K562 (cell line): ENCODE results near the gene PAFAH1B2. TPM values are rescaled to one million over a fixed set of nuclear protein-coding genes. Genes with fewer than 3 reads are reported as not detected.
A peak's percentile ranks its signal among the peaks of the same experiment; 100 is the strongest.

Experiments used
- ATAC-seq: fragments of 200-7000 bp; cut with Tn5 transposase; 3 replicates; pipeline ENCODE4 v1.9.1; 2020; ENCODE audit warnings: moderate library complexity
- BruUV-seq: library from RNA; stranded (reverse); fragments of 400-500 nt; replicated peaks from 2 replicates; lab custom pipeline; 2021; lab: Mats Ljungman, UMichigan
- CTCF ChIA-PET: fragments of 300-600 bp; formaldehyde crosslinking; extraction: SDS; loops from one replicate; lab custom pipeline; 2021; ENCODE audit warnings: low intra/inter-chr PET ratio; lab: Yijun Ruan, JAX
- POLR2A ChIA-PET: fragments of 300-600, 350-650 bp; sonication (Branson Sonifier 250); formaldehyde crosslinking; extraction: SDS; loops from one replicate; lab custom pipeline; 2021; ENCODE audit warnings: antibody characterized with exemption, inconsistent platforms; lab: Yijun Ruan, JAX
- DNase-seq, 4 experiments: peaks; one replicate each; pipeline versions ENCODE4 v3.0.0 to v3.0.0-alpha.2; 2011 to 2018; ENCODE audit warnings: low spot score in 3 of 4, mixed read lengths in 3 of 4; ENCODE audit errors: extremely low read depth in 1 of 4
- FAIRE-seq: peaks from 2 replicates; lab custom pipeline; 2011; peaks lifted over from hg19 to GRCh38; lab: Jason Lieb, UNC
- H2AFZ ChIP-seq: 2 replicates; pipeline ENCODE4 v1.6.0; 2011; ENCODE audit warnings: low read depth, low read length, control low read depth, inconsistent platforms
- H3K27ac ChIP-seq: fragments of 200-600 bp; 3 replicates; pipeline ENCODE4 v1.8.0; 2011; ENCODE audit warnings: low read depth, mild to moderate bottlenecking, control low read depth, inconsistent platforms, low read length, moderate library complexity, mixed read lengths; ENCODE audit errors: extremely low read depth
- H3K27me3 ChIP-seq, 2 experiments: fragments of 300-600 bp in 1 of 2; 2 replicates in 1 of 2; 3 replicates in 1 of 2; pipeline versions ENCODE4 v1.6.0 to v1.8.0; 2011; ENCODE audit warnings: inconsistent platforms in 2 of 2, low read length in 2 of 2, mild to moderate bottlenecking in 1 of 2, mixed read lengths in 1 of 2, moderate library complexity in 1 of 2; ENCODE audit not compliant: control insufficient read depth in 2 of 2, insufficient read depth in 2 of 2
- H3K36me3 ChIP-seq: fragments of 300-600 bp; 3 replicates; pipeline ENCODE4 v1.8.0; 2011; ENCODE audit warnings: mild to moderate bottlenecking, low read length, inconsistent platforms; ENCODE audit not compliant: control insufficient read depth, insufficient read depth
- H3K4me1 ChIP-seq, 2 experiments: fragments of 200-600 bp in 1 of 2; replicated peaks in 1 of 2; 2 replicates in 1 of 2; 3 replicates in 1 of 2; pipeline versions ENCODE4 v1.5.1 to v1.8.0; 2011; ENCODE audit warnings: inconsistent platforms in 2 of 2, low read length in 2 of 2, mild to moderate bottlenecking in 1 of 2, mixed read lengths in 1 of 2, moderate library complexity in 1 of 2; ENCODE audit not compliant: control insufficient read depth in 2 of 2, insufficient read depth in 2 of 2
- H3K4me2 ChIP-seq: 2 replicates; pipeline ENCODE4 v1.6.1; 2011; ENCODE audit warnings: low read length, control low read depth, inconsistent platforms, mixed read lengths; ENCODE audit not compliant: insufficient read depth
- H3K4me3 ChIP-seq: fragments of 200-600 bp; sonication (generic), shearing (Covaris generic); 2 replicates; pipeline ENCODE4 v1.5.1; 2016; ENCODE audit warnings: control low read depth, inconsistent platforms
- H3K79me2 ChIP-seq: fragments of 200-600 bp; 3 replicates; pipeline ENCODE4 v1.8.0; 2011; ENCODE audit warnings: low read length, inconsistent platforms; ENCODE audit not compliant: control insufficient read depth, insufficient read depth
- H3K9ac ChIP-seq, 2 experiments: 2 replicates each; pipeline versions ENCODE4 v1.6.0 to v1.6.1; 2011; ENCODE audit warnings: low read depth in 2 of 2, low read length in 2 of 2, control low read depth in 1 of 2, inconsistent platforms in 1 of 2, mild to moderate bottlenecking in 1 of 2, mixed read lengths in 1 of 2; ENCODE audit not compliant: insufficient read depth in 1 of 2
- H3K9me1 ChIP-seq: one replicate; pipeline ENCODE4 v1.6.0; 2011; ENCODE audit warnings: inconsistent platforms, mild to moderate bottlenecking, low read length, moderate library complexity; ENCODE audit not compliant: control insufficient read depth, insufficient read depth
- H3K9me3 ChIP-seq: replicated peaks from 2 replicates; pipeline ENCODE4 v1.5.1; 2011; ENCODE audit warnings: low read depth, low read length, inconsistent platforms; ENCODE audit not compliant: control insufficient read depth, insufficient read depth
- H4K20me1 ChIP-seq: replicated peaks from 2 replicates; pipeline ENCODE4 v1.6.1; 2011; ENCODE audit warnings: low read length, inconsistent platforms, mixed read lengths; ENCODE audit not compliant: control insufficient read depth, insufficient read depth
- BCOR ChIP-seq: fragments of 450-650 bp; IDR thresholded peaks from 2 replicates; pipeline ENCODE4 v1.6.1; 2016
- BRF2 ChIP-seq: IDR thresholded peaks from 3 replicates; pipeline ENCODE4 v1.6.1; 2011; ENCODE audit warnings: borderline replicate concordance, mild to moderate bottlenecking; ENCODE audit not compliant: insufficient read length, insufficient read depth
- GTF2E2 ChIP-seq: fragments of 200-800 bp; sonication (Bioruptor generic); IDR thresholded peaks from 2 replicates; pipeline ENCODE4 v1.6.1; 2016; ENCODE audit warnings: missing genetic modification characterization, missing compliant biosample characterization
- NBN ChIP-seq: fragments of 450-650 bp; IDR thresholded peaks from 2 replicates; pipeline ENCODE4 v1.6.1; 2016; ENCODE audit warnings: low read depth, mild to moderate bottlenecking
- NFIX ChIP-seq: fragments of 250-450 bp; sonication (Bioruptor Pico); IDR thresholded peaks from 2 replicates; pipeline ENCODE4 v1.4.0; 2020; ENCODE audit warnings: low read depth, mild to moderate bottlenecking, moderate library complexity
- RBM25 ChIP-seq: fragments of 200-400 bp; formaldehyde crosslinking; IDR thresholded peaks from 2 replicates; pipeline ENCODE4 v1.6.1; 2018; ENCODE audit warnings: low read length, low read depth, moderate library complexity; ENCODE audit not compliant: severe bottlenecking
- SNIP1 ChIP-seq: fragments of 450-650 bp; IDR thresholded peaks from 2 replicates; pipeline ENCODE4 v1.7.1; 2017; ENCODE audit warnings: low read depth, mild to moderate bottlenecking
- ZBTB2 ChIP-seq: fragments of 450-650 bp; IDR thresholded peaks from 2 replicates; pipeline ENCODE4 v1.6.1; 2016; ENCODE audit warnings: antibody characterized with exemption
- ZFP1 ChIP-seq: fragments of 450-650 bp; formaldehyde crosslinking; IDR thresholded peaks from 2 replicates; pipeline ENCODE4 v1.4.0; 2020; ENCODE audit warnings: mild to moderate bottlenecking, mixed read lengths
- ZNF239 ChIP-seq: fragments of 250-450 bp; sonication (Bioruptor Pico); IDR thresholded peaks from 2 replicates; pipeline ENCODE4 v1.4.0; 2020; ENCODE audit warnings: mild to moderate bottlenecking
- ZNF655 ChIP-seq: fragments of 250-450 bp; sonication (Bioruptor Pico); IDR thresholded peaks from 2 replicates; pipeline ENCODE4 v1.5.0; 2021
- WGBS: fragments of 100-300 bp; shearing (Covaris generic); methylation state at CpG from one replicate; pipeline ENCODE4 v1.1.6; 2016; ENCODE audit warnings: low coverage, mixed read lengths; ENCODE audit not compliant: insufficient coverage; ENCODE audit errors: missing lambda C conversion rate; 5-methylcytosine and 5-hydroxymethylcytosine counted together
- in situ Hi-C: fragments of 300-500 bp; cut with MboI; formaldehyde crosslinking; loops from 4 replicates; pipeline ENCODE4 v1.15.0; 2018; ENCODE audit warnings: inconsistent platforms, mixed read lengths
- intact Hi-C: fragments of 100-400 bp; cut with micrococcal nuclease; formaldehyde crosslinking; loops from 2 replicates; pipeline ENCODE4 v1.14.2; 2022
- polyA plus RNA-seq, 8 experiments: library from polyadenylated mRNA; depleted of rRNA in 4 of 8; stranded (reverse) in 5 of 8; unstranded in 3 of 8; fragments of >200 nt; fragmentation: Nextera tagmentation in 2 of 8; fragmentation: Illumina TruSeq in 1 of 8; extraction: Ambion mirVana in 2 of 8; extraction: Trizol in 1 of 8; gene quantifications; 2 replicates each; pipeline versions ENCODE4 v1.2.1 to v1.2.3, GENCODE V29; 2011 to 2014; ENCODE audit warnings: inconsistent platforms in 1 of 8, missing spikeins in 1 of 8
- total RNA-seq, 7 experiments: library from RNA; depleted of rRNA in 6 of 7; stranded (reverse); fragments of >200 nt in 6 of 7; fragmentation: Illumina TruSeq in 2 of 7; extraction: Trizol in 2 of 7; gene quantifications; 2 replicates each; pipeline versions ENCODE4 v1.2.1 to v1.2.3, GENCODE V29; 2011 to 2021; ENCODE audit warnings: low replicate concordance in 1 of 7

PAFAH1B2 gene
- total and polyA plus RNA-seq, 9 of the 15 experiments (the other 6 are each of a cell fraction or from before 2014, with no cell fraction given) = 27.8 to 94.7 (median 64.9) TPM

- TF ChIP-seq ZBTB2 = 0 out of 2 replicates have a peak, but pooled peaks have one; percentile 16
- TF ChIP-seq, all 486 proteins: peak for 7
Measured at GRCh38 chr11:117197516-117198456, 53.7 kb downstream of the PAFAH1B2 start (continued).

GRCh38 chr11:117198613-117199012 lies 54.5 kb downstream of the PAFAH1B2 start:
- in situ Hi-C loops = no loop called here
- no peak overlapping the region; a peak in 1 of 4 replicates for H3K9ac ChIP-seq
- ChIA-PET CTCF (no interaction called here), POLR2A (interaction anchor here (0.7 to 1.2 kb wide), 2 partner anchors 22 to 355 kb away, joined by 3 read pairs; no protein-coding TSS in a partner anchor)
- intact Hi-C loops = no loop called here
- no peaks in the 10 kb centered on the region for H3K9me3 ChIP-seq
- no TSS peak for BruUV-seq
- H2AFZ ChIP-seq = no peak overlapping the region
- no peaks in the 10 kb centered on the region; the same call in none of the 2 replicates for H4K20me1 ChIP-seq
- H3K4me3 ChIP-seq = no peak overlapping the region
- H3K27ac ChIP-seq = no peak overlapping the region
- no peak overlapping the region for H3K4me2 ChIP-seq
- ATAC-seq (no peak), DNase-seq (no peak), FAIRE-seq (no peak)
- peaks cover 6% of the 10 kb centered on the region; the same call in 2 of the 3 replicates for H3K36me3 ChIP-seq
- WGBS = 50% methylated on average over 3 of the region's 4 CpGs
- H3K79me2 ChIP-seq = no peaks in the 10 kb centered on the region
- no peaks in the 10 kb centered on the region for H3K9me1 ChIP-seq
- H3K27me3 ChIP-seq = no peaks in the 10 kb centered on the region
- H3K4me1 ChIP-seq = peaks cover 0 to 30% of the 10 kb centered on the region in 2 experiments; a peak in 3 of 5 replicates
- TF ChIP-seq NFIX (no peak), ZFP1 (CRISPR knock-in tag) (no peak), BCOR (peak; percentile 74; the same call in 1 of the 2 replicates), ZNF655 (CRISPR knock-in tag) (no peak), GTF2E2 (no peak), ZNF239 (CRISPR knock-in tag) (no peak), NBN (no peak), RBM25 (peak; percentile 83), SNIP1 (no peak), BRF2 (no peak)
